Measurements from ENCODE around the gene FLG2. TPM values are rescaled to one million over a fixed set of nuclear protein-coding genes. Genes with fewer than 3 reads are reported as not detected.
"Not testable (repeated sequence)": the region's sequence is repeated elsewhere in the genome, so short reads cannot be mapped to it uniquely, and the experiment has no call there.

Gene FLG2
- total RNA-seq, 4 donors from 2014 or later: not detected

DNA sequence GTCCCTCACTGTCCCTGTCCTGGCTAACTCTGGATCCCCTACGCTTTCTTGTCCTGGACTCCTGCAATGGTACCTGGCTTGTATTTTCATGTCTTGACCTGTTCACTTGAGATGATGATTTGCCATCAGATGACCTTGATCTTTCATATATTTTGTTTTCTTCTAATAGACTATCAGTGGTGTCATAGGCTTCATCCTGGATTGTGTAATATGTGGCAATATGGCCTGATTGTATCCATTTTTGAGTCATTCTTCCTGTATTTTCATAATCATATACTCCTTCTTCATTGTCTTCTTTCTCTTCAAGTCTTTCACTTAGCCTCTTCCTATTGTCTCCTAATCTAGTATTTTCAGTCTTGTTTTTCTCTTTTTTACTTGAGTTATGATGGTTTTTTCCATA is 45.8 kb downstream of the FLG2 start:
- no peak for DNase-seq
- WGBS, 2 donors: 84 to 93% methylated on average over 1 of the region's 1 CpG
- Histone ChIP-seq H3K27ac (no peak overlapping the region), H3K4me1 (no peaks in the 10 kb centered on the region), H3K27me3 (no peaks in the 10 kb centered on the region), H3K36me3 (no peaks in the 10 kb centered on the region), H3K9me3 (no peaks in the 10 kb centered on the region), H3K4me3 (replicated peaks in 1 of 3) (no peak overlapping the region)
- intact Hi-C loops (cut with DNase I): no loop called here
- no peak for TF ChIP-seq CTCF (IDR thresholded peaks at IDR 0.05)
- TF ChIP-seq POLR2A (IDR thresholded peaks at IDR 0.05): no peak

GRCh38 chr1:152313319-152313801 is 46.4 kb downstream of the FLG2 start:
- Histone ChIP-seq H3K27ac (no peak overlapping the region), H3K4me1 (no peaks in the 10 kb centered on the region)
- no peak for DNase-seq

GRCh38 chr1:152312169-152312568 is 47.6 kb downstream of the FLG2 start:
- H3K27me3 ChIP-seq; H3K4me1 ChIP-seq; H3K4me3 ChIP-seq (replicated peaks in 1 of 3); H3K9me3 ChIP-seq; DNase-seq; H3K27ac ChIP-seq; intact Hi-C loops (cut with DNase I); H3K36me3 ChIP-seq: not testable (repeated sequence)
- WGBS, 2 donors: 93 to 99% methylated on average over 8 to 11 of the region's 13 CpGs

More at GRCh38 chr1:152313319-152313801, 46.4 kb downstream of the FLG2 start:
- no peak for TF ChIP-seq CTCF (IDR thresholded peaks at IDR 0.05)
- TF ChIP-seq POLR2A (IDR thresholded peaks at IDR 0.05): no peak
- intact Hi-C loops (cut with DNase I): no loop called here
- H3K4me3 ChIP-seq (replicated peaks in 1 of 3): no peak overlapping the region
- 96% methylated on average over 20 to 21 of the region's 21 CpGs for WGBS, 2 donors
- no peaks in the 10 kb centered on the region for H3K36me3 ChIP-seq
- H3K27me3 ChIP-seq: no peaks in the 10 kb centered on the region
- no peaks in the 10 kb centered on the region for H3K9me3 ChIP-seq

GRCh38 chr1:152309955-152310354 is 49.9 kb downstream of the FLG2 start:
- no peaks in the 10 kb centered on the region for H3K36me3 ChIP-seq

DNA sequence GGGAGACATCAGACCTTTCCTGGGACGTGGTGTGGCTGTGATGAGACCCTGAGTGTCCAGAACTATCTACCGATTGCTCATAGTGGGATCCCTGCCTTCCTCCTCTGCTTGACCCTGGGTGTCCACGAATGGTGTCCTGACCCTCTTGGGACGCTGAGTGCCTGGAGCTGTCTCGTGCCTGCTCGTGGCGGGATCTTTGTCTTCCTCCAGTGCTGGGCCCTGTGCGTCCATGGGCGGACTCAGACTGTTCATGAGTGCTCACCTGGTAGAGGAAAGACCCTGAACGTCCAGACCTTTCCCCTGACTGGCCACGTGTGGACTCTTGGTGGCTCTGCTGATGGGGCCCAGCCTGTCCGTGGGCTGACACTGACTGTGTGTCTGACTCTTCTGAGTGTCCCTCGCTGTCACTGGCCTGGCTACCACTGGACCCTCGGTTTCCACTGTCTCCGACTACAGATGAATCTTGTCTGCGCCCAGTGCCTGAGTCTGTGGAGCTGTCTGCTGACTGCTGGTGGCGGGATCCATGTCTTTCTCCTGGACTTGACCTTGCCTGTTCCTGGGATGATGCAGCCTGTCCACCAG is 50.4 kb downstream of the FLG2 start:
- DNase-seq; H3K4me1 ChIP-seq; H3K27ac ChIP-seq; intact Hi-C loops (cut with DNase I); H3K9me3 ChIP-seq; H3K36me3 ChIP-seq; H3K4me3 ChIP-seq (replicated peaks in 1 of 3); H3K27me3 ChIP-seq: not testable (repeated sequence)
- 79 to 96% methylated on average over 12 to 17 of the region's 17 CpGs for WGBS, 2 donors

More at GRCh38 chr1:152309955-152310354, 49.9 kb downstream of the FLG2 start:
- no peak for DNase-seq
- Histone ChIP-seq H3K27ac (no peak overlapping the region), H3K9me3 (no peaks in the 10 kb centered on the region), H3K4me3 (replicated peaks in 1 of 3) (no peak overlapping the region), H3K4me1 (no peaks in the 10 kb centered on the region), H3K27me3 (no peaks in the 10 kb centered on the region)
- TF ChIP-seq POLR2A (IDR thresholded peaks at IDR 0.05) (no peak), CTCF (IDR thresholded peaks at IDR 0.05) (no peak)
- WGBS, 2 donors: 98 to 100% methylated on average over 8 to 9 of the region's 9 CpGs
- intact Hi-C loops (cut with DNase I): no loop called here

DNA sequence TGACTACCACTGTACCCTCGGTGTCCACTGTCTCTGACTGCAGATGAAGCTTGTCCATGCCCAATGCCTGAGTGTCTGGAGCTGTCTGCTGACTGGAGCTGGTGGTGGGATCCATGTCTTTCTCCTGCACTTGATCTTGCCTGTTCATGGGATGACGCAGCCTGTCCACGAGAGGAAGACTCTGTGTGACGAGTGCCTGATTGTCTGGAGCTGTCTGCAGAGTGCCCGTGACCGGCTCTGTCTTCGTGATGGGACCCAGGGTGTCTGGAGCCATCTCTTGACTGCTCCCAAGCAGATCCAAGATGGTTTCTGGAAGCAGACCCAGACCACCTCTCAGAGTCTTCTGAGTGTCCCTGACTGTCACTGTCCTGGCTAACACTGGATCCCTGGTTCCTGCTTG is 51.0 kb downstream of the FLG2 start:
- H3K27ac ChIP-seq; H3K9me3 ChIP-seq; H3K4me1 ChIP-seq; intact Hi-C loops (cut with DNase I); H3K27me3 ChIP-seq; H3K36me3 ChIP-seq; DNase-seq; H3K4me3 ChIP-seq (replicated peaks in 1 of 3): not testable (repeated sequence)
- WGBS, 2 donors: 86 to 97% methylated on average over 6 of the region's 7 CpGs

DNA sequence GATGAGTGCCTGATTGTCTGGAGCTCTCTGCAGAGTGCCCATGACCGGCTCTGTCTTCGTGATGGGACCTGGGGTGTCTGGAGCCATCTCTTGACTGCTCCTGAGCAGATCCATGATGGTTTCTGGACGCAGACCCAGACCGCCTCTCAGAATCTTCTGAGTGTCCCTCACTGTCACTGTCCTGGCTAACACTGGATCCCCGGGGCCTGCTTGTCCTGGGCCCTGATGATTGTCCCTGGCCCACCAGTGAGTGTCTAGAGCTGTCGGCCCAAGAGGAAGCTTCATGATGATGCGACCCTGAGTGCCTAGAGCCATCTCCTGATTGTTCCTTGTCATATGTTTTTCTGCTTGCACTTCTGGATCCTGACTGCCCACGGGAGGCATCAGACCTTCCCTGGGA is 51.8 kb downstream of the FLG2 start:
- H3K4me1 ChIP-seq; intact Hi-C loops (cut with DNase I); DNase-seq; H3K27ac ChIP-seq; H3K27me3 ChIP-seq; H3K4me3 ChIP-seq (replicated peaks in 1 of 3); H3K36me3 ChIP-seq; H3K9me3 ChIP-seq: not testable (repeated sequence)
- 95 to 100% methylated on average over 2 to 5 of the region's 8 CpGs for WGBS, 2 donors

DNA sequence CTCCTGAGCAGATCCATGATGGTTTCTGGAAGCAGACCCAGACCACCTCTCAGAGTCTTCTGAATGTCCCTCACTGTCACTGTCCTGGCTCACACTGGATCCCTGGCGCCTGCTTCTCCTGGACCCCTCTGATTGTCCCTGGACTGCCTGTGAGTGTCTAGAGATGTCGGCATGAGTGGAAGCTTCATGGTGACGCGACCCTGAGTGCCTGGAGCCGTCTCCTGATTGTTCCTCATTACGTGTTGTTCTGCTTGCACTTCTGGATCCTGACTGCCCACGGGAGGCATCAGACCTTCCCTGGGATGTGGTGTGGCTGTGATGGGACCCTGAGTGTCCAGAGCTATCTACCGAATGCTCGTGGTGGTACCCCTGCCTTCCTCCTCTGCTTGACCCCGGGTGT is 53.7 kb downstream of the FLG2 start:
- H3K9me3 ChIP-seq; H3K4me3 ChIP-seq (replicated peaks in 1 of 3); DNase-seq; H3K27ac ChIP-seq; H3K36me3 ChIP-seq; H3K27me3 ChIP-seq; intact Hi-C loops (cut with DNase I); H3K4me1 ChIP-seq: not testable (repeated sequence)
- WGBS, 2 donors: 92 to 95% methylated on average over 10 of the region's 10 CpGs

DNA sequence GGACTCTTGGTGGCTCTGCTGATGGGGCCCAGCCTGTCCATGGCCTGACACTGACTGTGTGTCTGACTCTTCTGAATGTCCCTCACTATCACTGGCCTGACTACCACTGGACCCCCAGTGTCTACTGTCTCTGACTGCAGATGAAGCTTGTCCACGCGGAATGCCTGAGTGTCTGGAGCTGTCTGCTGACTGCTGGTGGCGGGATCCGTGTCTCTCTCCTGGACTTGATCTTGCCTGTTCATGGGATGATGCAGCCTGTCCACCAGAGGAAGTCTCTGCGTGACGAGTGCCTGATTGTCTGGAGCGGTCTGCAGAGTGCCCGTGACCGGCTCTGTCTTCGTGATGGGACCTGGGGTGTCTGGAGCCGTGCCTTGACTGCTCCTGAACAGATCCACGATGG is 55.0 kb downstream of the FLG2 start:
- intact Hi-C loops (cut with DNase I); H3K4me3 ChIP-seq (replicated peaks in 1 of 3); H3K27me3 ChIP-seq; H3K36me3 ChIP-seq; H3K27ac ChIP-seq; H3K4me1 ChIP-seq; H3K9me3 ChIP-seq; DNase-seq: not testable (repeated sequence)
- 95 to 100% methylated on average over 1 to 12 of the region's 12 CpGs for WGBS, 2 donors

- 93 to 95% methylated on average over 16 to 20 of the region's 25 CpGs for WGBS, 2 donors
- DNase-seq; H3K27ac ChIP-seq; H3K4me3 ChIP-seq (replicated peaks in 1 of 3); H3K9me3 ChIP-seq; H3K36me3 ChIP-seq; H3K4me1 ChIP-seq; H3K27me3 ChIP-seq; intact Hi-C loops (cut with DNase I): not testable (repeated sequence)
These were observed 56.5 kb downstream of the FLG2 start for GRCh38 chr1:152303139-152303872.

All from thyroid gland (tissue), 4 donors.